SK-N-MC (cell line): ENCODE data around the gene USH1G.
"Not testable (repeated sequence)": the region's sequence is repeated elsewhere in the genome, so short reads cannot be mapped to it uniquely, and the experiment has no call there.

Experiments used
- DNase-seq: peaks from one replicate; pipeline ENCODE4 v3.0.0-alpha.2; 2011; ENCODE audit warnings: low read depth, low spot score
- H3K27ac ChIP-seq: fragments of 200-600 bp; sonication (generic); 2 replicates; pipeline ENCODE4 v1.5.1; 2016; ENCODE audit warnings: mixed run types
- H3K36me3 ChIP-seq: fragments of 200-600 bp; sonication (generic); 2 replicates; pipeline ENCODE4 v1.6.1; 2017; ENCODE audit warnings: antibody characterized with exemption, low read length, mixed read lengths; ENCODE audit not compliant: insufficient read depth
- H3K4me3 ChIP-seq: fragments of 200-600 bp; sonication (generic); 2 replicates; pipeline ENCODE4 v1.5.1; 2016
- H3K9ac ChIP-seq: fragments of 200-600 bp; sonication (generic); 2 replicates; pipeline ENCODE4 v1.8.0; 2017; ENCODE audit warnings: mixed run types, mixed read lengths; ENCODE audit not compliant: insufficient read length
- H3K9me3 ChIP-seq: fragments of 200-600 bp; sonication (generic); 2 replicates; pipeline ENCODE4 v1.6.1; 2017; ENCODE audit warnings: low read depth, mild to moderate bottlenecking, antibody characterized with exemption, low read length, moderate library complexity, mixed read lengths
- EZH2 ChIP-seq: fragments of 200-600 bp; sonication (generic); IDR thresholded peaks from one replicate; pipeline ENCODE4 v1.6.1; 2017; ENCODE audit warnings: antibody characterized with exemption
- FOXP2 ChIP-seq: optimal IDR thresholded peaks from 2 replicates; pipeline ENCODE3; 2011; ENCODE audit warnings: mild to moderate bottlenecking, moderate library complexity; ENCODE audit not compliant: insufficient read depth; ENCODE audit errors: extremely low read length, control extremely low read depth
- POLR2AphosphoS5 ChIP-seq: IDR thresholded peaks from 2 replicates; pipeline ENCODE4 v1.6.1; 2012; ENCODE audit warnings: mild to moderate bottlenecking, low read depth, low read length, borderline replicate concordance

The USH1G gene

DNA sequence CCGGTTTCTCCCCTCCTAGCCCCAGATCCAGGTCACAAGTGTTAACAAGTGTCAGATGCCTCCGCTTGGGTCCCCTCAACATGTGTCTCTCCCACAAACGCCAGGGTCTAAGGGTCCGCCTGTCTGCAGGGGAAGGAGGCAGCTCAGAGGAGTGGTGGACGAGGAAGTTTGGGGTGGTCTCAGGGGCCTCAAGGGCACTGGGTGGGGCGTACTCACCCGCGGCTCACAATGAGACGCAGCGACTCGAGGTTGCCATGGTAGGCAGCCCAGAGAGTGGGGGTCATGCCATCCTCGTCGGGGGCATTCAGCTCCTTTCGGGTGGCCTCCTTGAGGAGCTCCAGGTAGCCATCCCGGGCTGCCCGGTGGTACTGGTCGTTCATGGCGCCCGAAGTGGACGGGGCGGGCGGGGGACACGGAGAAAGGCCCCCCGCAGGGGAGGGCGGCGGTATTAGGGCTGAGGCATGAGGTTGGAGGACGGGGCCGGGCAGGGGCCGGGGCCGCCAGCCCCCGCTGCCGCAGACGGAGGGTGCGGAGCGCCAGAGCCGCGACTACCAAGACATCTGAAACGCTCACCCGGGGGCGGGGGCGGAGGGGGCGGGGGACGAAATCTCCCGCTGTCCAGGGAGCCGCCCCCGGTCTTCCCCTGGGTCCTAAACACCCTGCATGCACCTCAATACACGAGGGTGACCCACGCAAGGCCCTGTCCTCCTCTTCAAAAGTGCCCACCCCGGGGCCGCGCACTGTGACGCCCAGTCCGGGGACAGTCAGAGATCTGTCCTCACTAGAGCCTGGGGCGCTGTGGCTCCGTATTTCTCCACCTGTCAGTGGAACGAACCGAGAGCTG lies at the start of gene USH1G:
Gene USH1G (minus strand): TSS at position 562 of the 844 bp plus-strand sequence. CDS start 182 bp downstream, at position 380.
- Histone ChIP-seq H3K4me3 (peak within 1 kb of the TSS; percentile 71), H3K9ac (no peak within 1 kb of the TSS), H3K27ac (no peak within 1 kb of the TSS), H3K36me3 (no peaks in the 10 kb centered on the region), H3K9me3 (no peaks in the 10 kb centered on the region)
- no peak for DNase-seq
- TF ChIP-seq POLR2AphosphoS5: no peak
- TF ChIP-seq FOXP2: no peak
- TF ChIP-seq EZH2: no peak

DNA sequence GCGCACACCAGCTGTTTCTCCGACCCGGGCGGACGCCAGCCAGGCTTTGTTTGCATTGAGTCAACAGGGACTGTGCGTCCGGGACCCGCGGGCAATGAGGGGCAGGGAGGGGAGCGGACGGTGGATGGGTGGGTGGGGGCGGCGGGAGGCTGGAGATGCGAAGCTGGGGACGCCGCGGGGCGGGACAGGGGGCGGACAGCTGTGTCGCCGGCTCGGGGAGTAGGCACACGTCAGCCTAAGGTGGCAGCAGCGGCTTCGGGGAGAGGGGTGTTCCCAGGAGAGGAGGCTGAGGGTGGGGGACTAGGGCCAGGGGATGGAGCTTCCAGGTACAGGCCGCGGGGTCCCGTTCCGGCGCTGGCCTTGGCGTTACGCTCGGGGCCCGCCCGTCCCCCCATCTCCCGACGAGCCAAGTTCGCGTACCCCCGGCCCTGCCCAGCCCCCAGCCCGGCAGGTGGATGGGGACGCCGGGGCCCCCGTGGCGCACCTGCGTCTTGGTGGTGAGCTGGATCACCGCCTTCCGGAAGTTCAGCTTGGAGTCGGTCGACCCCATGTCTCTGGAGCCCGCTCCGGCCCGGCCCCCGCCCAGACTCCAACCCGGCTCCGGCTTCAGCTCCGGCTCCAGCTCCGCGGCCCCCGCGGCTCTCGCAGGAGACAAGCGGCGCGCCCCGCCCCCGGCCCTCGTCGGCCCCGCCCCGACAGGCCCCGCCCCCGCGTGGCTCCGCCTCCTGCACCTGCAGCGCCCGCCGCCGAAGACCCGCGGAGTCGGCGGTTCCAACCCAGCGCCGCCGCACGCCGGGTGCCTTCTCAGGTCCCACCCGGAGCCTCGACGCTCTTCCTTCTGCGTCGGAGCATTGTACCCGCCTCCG lies 49.3 kb upstream of the USH1G start, which contains the start of gene HID1:
Gene HID1 (minus strand): TSS at position 653 of the 866 bp plus-strand sequence. CDS start 103 bp downstream, at position 550.
- no peak for DNase-seq
- Histone ChIP-seq H3K36me3 (no peaks in the 10 kb centered on the region), H3K27ac (no peak within 1 kb of the TSS), H3K9ac (no peak within 1 kb of the TSS), H3K9me3 (no peaks in the 10 kb centered on the region), H3K4me3 (peak within 1 kb of the TSS; percentile 82)
- TF ChIP-seq EZH2 (no peak), POLR2AphosphoS5 (no peak), FOXP2 (no peak)

DNA sequence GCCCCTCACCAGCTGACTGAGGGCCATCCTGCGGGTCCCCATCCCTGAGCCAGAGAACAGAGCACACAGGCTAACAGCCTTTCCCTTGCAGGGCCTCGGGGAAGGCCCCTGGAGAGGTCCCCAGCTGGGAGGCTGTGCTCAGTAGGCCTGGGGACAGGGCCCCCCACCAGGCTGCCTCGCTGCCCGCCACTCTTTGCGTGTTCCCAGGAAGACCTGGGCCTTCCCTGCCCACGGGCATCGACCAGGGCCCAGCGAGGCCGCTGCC lies 48.7 kb upstream of the USH1G start:
- H3K4me3 ChIP-seq: peak overlapping the region; percentile 82
- no peak for DNase-seq
- no peaks in the 10 kb centered on the region for H3K36me3 ChIP-seq
- H3K9me3 ChIP-seq: no peaks in the 10 kb centered on the region
- TF ChIP-seq EZH2: no peak
- TF ChIP-seq POLR2AphosphoS5: no peak
- TF ChIP-seq FOXP2: no peak
- H3K9ac ChIP-seq: no peak overlapping the region
- no peak overlapping the region for H3K27ac ChIP-seq

DNA sequence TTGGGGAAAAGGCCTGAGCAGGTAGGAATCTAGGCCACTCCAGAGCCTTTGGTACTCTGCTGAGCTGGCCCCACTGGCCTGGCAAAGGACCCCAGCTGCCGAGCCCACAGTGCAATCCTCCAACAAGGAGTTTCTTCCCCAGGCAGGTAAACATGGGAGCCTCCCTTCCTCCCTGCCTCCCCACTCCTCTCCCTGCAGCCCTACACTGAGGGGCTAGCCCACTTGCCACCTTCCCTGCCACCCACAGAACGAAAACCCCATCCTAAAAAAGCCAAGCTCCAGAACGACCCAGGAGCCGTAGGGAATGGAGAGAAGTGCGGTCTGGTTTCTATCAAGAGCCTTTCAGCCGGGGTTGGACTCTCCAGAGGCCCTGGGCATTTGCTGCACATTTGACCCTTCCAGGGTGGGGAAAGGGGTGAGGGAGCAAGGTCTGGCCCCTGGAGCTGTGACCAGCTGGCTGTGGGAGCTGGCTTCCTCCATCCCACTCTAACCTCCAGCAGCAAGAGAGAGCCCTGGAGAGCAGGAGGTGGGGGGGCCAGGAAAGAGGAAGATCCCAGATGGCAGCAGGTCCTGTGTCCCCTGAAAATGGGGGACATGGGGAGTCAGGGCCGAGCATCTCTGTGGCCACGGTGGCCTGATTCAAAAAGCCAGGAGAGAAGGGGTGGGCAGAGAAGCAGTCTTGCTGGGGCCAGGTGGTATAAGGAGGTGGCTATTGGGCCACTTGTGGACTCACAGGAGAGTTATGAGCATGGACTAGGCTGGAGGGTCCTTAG lies 48.2 kb upstream of the USH1G start:
- no peak for DNase-seq
- no peak overlapping the region; the same call in 1 of the 2 replicates for H3K4me3 ChIP-seq
- TF ChIP-seq EZH2 (no peak), FOXP2 (no peak), POLR2AphosphoS5 (no peak)
- H3K9me3 ChIP-seq: no peaks in the 10 kb centered on the region
- no peak overlapping the region for H3K9ac ChIP-seq
- no peak overlapping the region for H3K27ac ChIP-seq
- no peaks in the 10 kb centered on the region for H3K36me3 ChIP-seq

DNA sequence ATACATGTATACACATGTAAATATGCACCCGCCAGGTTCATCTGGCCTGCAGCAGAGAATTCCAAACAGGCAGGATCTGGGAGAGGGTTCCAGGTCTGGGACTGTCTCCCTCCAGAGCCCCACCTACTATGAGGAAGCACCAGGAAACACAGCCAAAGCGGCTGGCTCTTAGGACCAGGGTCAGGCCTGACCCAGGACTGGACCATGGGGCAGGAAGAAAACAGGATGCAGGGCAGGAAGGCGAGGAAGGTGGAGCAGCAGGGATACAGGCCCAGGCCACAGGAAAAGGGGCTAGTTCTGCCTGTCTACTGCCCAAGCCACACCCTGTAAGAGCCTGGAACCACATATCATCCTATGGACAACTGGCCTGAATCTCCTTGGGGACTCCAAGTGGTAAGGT lies 47.3 kb upstream of the USH1G start:
- Histone ChIP-seq H3K9ac (no peak overlapping the region), H3K9me3 (no peaks in the 10 kb centered on the region), H3K36me3 (no peaks in the 10 kb centered on the region), H3K4me3 (no peak overlapping the region), H3K27ac (no peak overlapping the region)
- no peak for DNase-seq
- TF ChIP-seq POLR2AphosphoS5 (no peak), FOXP2 (no peak), EZH2 (no peak)

DNA sequence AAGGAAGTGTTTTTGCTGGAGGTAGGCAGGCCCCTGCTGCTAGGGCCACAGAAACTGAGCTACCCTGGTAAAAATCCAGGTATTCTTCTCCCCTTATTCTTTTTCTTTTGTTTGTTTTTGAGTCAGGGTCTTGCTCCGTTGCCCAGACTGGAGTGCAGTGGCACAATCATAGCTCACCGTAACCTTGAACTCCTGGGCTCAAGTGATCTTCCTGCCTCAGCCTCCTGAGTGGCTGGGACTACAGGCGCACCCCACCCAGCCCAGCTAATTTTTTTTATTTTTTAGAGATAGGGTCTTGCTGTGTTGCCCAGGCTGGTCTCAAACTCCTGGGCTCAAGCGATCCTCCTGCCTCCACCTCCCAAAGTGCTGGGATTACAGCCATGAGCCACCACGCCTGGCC lies 46.4 kb upstream of the USH1G start:
- not testable (repeated sequence) for H3K9ac ChIP-seq, H3K27ac ChIP-seq

DNA sequence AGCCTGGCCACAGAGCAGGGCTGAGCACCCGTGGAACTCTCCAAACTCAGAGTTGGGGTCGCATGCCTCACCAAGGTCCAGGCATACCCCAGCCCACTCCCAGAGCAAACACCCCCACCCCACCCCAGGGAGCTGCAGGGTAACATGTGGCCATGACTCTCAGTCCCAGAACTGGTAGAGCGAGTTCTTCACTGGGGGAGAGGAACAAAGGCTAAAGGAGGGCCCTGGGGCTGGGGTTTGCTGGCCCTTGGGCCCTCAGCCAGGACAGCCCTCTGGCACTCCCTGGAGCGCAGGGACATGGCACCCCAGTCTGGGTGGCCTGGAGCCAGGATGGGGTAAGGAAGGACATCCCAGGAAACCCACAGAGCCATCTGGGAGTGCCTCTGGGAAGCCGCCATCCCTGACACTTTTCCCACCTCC lies 45.3 kb upstream of the USH1G start:
- no peaks in the 10 kb centered on the region for H3K36me3 ChIP-seq
- no peak overlapping the region for H3K27ac ChIP-seq
- no peak for TF ChIP-seq FOXP2
- TF ChIP-seq POLR2AphosphoS5: no peak
- TF ChIP-seq EZH2: no peak
- no peak overlapping the region for H3K4me3 ChIP-seq
- DNase-seq: no peak
- H3K9me3 ChIP-seq: no peaks in the 10 kb centered on the region
- no peak overlapping the region for H3K9ac ChIP-seq

More for the DNA sequence above, 46.4 kb upstream of the USH1G start:
- not testable (repeated sequence) for H3K9me3 ChIP-seq, DNase-seq, H3K36me3 ChIP-seq, H3K4me3 ChIP-seq

DNA sequence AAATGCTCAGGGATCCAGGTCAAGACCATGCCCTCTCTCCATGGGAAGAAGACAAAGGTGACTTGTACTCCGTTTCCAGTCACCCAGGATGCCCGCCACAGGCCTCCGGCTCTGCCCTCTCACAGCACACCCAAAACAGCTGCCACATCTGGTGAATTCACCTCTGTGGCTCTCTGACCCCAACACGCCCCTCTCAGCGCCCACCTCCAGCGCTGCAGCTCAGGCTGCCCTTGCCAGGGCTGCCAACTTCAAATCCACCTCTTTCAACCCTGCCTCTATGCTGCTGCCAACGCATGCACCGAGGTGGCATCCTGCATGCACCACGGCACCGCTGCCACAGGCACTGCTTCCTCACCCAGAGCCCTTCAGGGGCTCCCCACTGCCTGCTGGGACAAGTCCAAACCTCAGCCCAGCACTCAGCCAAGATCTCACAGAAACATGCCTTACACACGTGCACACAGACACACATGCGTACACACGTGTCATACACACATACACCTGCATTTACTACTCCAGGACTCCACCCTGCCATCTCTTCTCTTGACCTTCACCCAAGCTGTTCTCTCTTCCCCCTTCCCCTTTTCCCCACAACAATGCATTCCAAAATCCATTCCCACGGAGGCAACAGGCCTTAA lies 42.0 kb upstream of the USH1G start:
- Histone ChIP-seq H3K36me3 (no peaks in the 10 kb centered on the region), H3K27ac (no peak overlapping the region), H3K9ac (no peak overlapping the region), H3K4me3 (no peak overlapping the region), H3K9me3 (no peaks in the 10 kb centered on the region)
- TF ChIP-seq EZH2 (no peak), POLR2AphosphoS5 (no peak), FOXP2 (no peak)
- DNase-seq: no peak
